IMR-90 (cell line): Measurements from ENCODE around the gene DCAF11.

ENCODE experiments used
- BHLHE40 ChIP-seq: fragments of 150-350 bp; IDR thresholded peaks from 2 replicates; pipeline ENCODE4 v1.6.1; 2016; ENCODE audit warnings: mild to moderate bottlenecking, low read depth, low read length
- CEBPB ChIP-seq: IDR thresholded peaks from 2 replicates; pipeline ENCODE4 v1.6.1; 2012; ENCODE audit warnings: low read depth, low read length, improper control_type of control experiment
- CHD1 ChIP-seq: IDR thresholded peaks from 2 replicates; pipeline ENCODE4 v1.6.1; 2012; ENCODE audit warnings: low read depth, low read length, improper control_type of control experiment
- ELK1 ChIP-seq: fragments of 150-350 bp; IDR thresholded peaks from 2 replicates; pipeline ENCODE4 v1.6.1; 2016; ENCODE audit warnings: low read depth, mild to moderate bottlenecking, low read length, moderate library complexity, borderline replicate concordance
- FOS ChIP-seq: fragments of 150-350 bp; IDR thresholded peaks from 2 replicates; pipeline ENCODE4 v1.6.1; 2016; ENCODE audit warnings: low read depth, low read length
- MAFK ChIP-seq: IDR thresholded peaks from 2 replicates; pipeline ENCODE4 v1.6.1; 2012; ENCODE audit warnings: low read depth, low read length, improper control_type of control experiment
- MAZ ChIP-seq: IDR thresholded peaks from 2 replicates; pipeline ENCODE4 v1.6.1; 2012; ENCODE audit warnings: low read depth, mild to moderate bottlenecking, low read length, improper control_type of control experiment, moderate library complexity, borderline replicate concordance
- POLR2A ChIP-seq: IDR thresholded peaks from 2 replicates; pipeline ENCODE4 v1.6.1; 2012; ENCODE audit warnings: mild to moderate bottlenecking, low read depth, low read length
- RAD21 ChIP-seq: IDR thresholded peaks from 2 replicates; pipeline ENCODE4 v1.6.1; 2012; ENCODE audit warnings: low read length, improper control_type of control experiment
- RCOR1 ChIP-seq: IDR thresholded peaks from 2 replicates; pipeline ENCODE4 v1.6.1; 2012; ENCODE audit warnings: mild to moderate bottlenecking, low read length, improper control_type of control experiment; ENCODE audit not compliant: insufficient replicate concordance
- RFX5 ChIP-seq: IDR thresholded peaks from 2 replicates; pipeline ENCODE4 v1.8.0; 2012; ENCODE audit warnings: low read depth, mild to moderate bottlenecking, low read length, moderate library complexity
- SMC3 ChIP-seq: fragments of 150-350 bp; IDR thresholded peaks from 2 replicates; pipeline ENCODE4 v1.6.1; 2016; ENCODE audit warnings: low read depth, mild to moderate bottlenecking, antibody characterized with exemption, low read length, moderate library complexity
- USF2 ChIP-seq: fragments of 150-350 bp; IDR thresholded peaks from 2 replicates; pipeline ENCODE4 v1.6.1; 2017; ENCODE audit warnings: mild to moderate bottlenecking, antibody characterized with exemption, low read length, low read depth
- TF ChIP-seq, protein P1 (sequence below): conservative IDR thresholded peaks from 2 replicates; pipeline ENCODE4 v1.5.1; 2012; ENCODE audit warnings: mild to moderate bottlenecking, low read depth, low read length, improper control_type of control experiment

- TF ChIP-seq RAD21 (no peak), RCOR1 (no peak), MAFK (no peak), POLR2A (no peak), RFX5 (no peak), BHLHE40 (no peak), CEBPB (no peak), USF2 (no peak), SMC3 (no peak), ELK1 (no peak), MAZ (no peak), FOS (no peak), CHD1 (no peak)
- TF ChIP-seq, protein P1, sequence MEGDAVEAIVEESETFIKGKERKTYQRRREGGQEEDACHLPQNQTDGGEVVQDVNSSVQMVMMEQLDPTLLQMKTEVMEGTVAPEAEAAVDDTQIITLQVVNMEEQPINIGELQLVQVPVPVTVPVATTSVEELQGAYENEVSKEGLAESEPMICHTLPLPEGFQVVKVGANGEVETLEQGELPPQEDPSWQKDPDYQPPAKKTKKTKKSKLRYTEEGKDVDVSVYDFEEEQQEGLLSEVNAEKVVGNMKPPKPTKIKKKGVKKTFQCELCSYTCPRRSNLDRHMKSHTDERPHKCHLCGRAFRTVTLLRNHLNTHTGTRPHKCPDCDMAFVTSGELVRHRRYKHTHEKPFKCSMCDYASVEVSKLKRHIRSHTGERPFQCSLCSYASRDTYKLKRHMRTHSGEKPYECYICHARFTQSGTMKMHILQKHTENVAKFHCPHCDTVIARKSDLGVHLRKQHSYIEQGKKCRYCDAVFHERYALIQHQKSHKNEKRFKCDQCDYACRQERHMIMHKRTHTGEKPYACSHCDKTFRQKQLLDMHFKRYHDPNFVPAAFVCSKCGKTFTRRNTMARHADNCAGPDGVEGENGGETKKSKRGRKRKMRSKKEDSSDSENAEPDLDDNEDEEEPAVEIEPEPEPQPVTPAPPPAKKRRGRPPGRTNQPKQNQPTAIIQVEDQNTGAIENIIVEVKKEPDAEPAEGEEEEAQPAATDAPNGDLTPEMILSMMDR = no peak
Measured at GRCh38 chr14:24145690-24146452, 31.3 kb downstream of the DCAF11 start.
